Mesodermal cell (in vitro differentiated cells): ENCODE data around the gene SCN2B. TPM values are rescaled to one million over a fixed set of nuclear protein-coding genes. Genes with fewer than 3 reads are reported as not detected.
A peak's percentile ranks its signal among the peaks of the same experiment; 100 is the strongest.

Source experiments
- H3K27ac ChIP-seq: 2 replicates; pipeline ENCODE4 v1.7.0; 2013; ENCODE audit warnings: mild to moderate bottlenecking, low read depth, low read length, moderate library complexity; ENCODE audit not compliant: severe bottlenecking
- H3K36me3 ChIP-seq: 2 replicates; pipeline ENCODE4 v1.7.1; 2013; ENCODE audit warnings: mild to moderate bottlenecking, low read length, moderate library complexity; ENCODE audit not compliant: control insufficient read depth, insufficient read depth
- H3K4me1 ChIP-seq: one replicate; pipeline ENCODE4 v1.7.1; 2013; ENCODE audit warnings: mild to moderate bottlenecking, low read length; ENCODE audit not compliant: insufficient read depth, control insufficient read depth, poor library complexity, severe bottlenecking
- H3K4me3 ChIP-seq: 2 replicates; pipeline ENCODE4 v1.7.0; 2013; ENCODE audit warnings: low read length, control low read depth, mild to moderate bottlenecking; ENCODE audit not compliant: insufficient read depth, poor library complexity, severe bottlenecking; ENCODE audit errors: extremely low read depth
- H3K9me3 ChIP-seq: 2 replicates; pipeline ENCODE4 v1.7.1; 2013; ENCODE audit warnings: mild to moderate bottlenecking, low read length, moderate library complexity; ENCODE audit not compliant: control insufficient read depth
- WGBS, 2 experiments: methylation state at CpG; one replicate each; pipeline ENCODE4 v1.1.5; 2013; ENCODE audit warnings: missing lambda C conversion rate in 2 of 2; ENCODE audit not compliant: insufficient coverage in 2 of 2; 5-methylcytosine and 5-hydroxymethylcytosine counted together
- polyA plus RNA-seq, 2 experiments: library from polyadenylated mRNA; stranded (reverse); fragments of 50-300 nt; gene quantifications; one replicate each; pipeline ENCODE4 v1.2.3, GENCODE V29; 2013

SCN2B gene
- polyA plus RNA-seq (2013, experiment 1 of 2) = 0.15 TPM
- 0.10 TPM for polyA plus RNA-seq (2013, experiment 2 of 2)

DNA sequence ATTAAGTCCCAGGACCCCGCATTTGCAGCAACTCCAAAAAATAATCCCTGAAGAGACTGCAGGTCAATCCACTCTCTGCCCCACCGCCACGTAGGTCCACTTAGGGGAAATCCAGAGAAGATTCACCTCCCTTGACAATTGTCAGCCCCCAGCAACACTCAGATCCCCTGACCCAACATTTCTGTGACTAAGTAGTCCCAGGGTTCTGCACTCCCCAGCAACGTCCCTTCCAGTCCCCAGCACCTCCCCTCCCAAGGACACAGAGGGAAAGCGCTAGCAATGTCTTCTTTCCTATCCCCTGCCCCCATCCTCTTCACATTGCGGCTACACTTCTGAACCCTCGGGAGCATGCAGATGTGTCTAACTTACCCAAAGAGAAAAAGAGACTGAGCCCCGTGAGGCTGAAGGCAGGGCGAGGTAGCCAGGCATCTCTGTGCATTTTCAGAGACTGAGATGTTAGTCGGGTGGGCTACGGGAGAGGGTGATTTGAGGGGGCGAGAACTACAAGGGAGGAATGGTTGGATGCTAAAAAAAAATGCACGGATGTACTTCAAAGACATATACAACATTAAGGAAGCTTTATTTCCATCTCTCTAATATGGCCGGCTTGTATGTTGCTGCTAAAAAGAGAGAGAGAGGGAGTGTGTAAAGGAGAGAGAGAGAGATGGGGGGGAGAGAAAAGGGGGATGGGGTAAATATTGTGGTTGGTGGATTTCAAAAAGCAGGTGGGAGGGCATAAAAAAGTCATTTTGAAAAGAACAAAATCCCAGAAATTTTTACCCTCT is at the start of gene SCN2B:
Gene SCN2B, minus strand, starts transcription at position 647 of the 785 bp plus-strand sequence. Its CDS starts 208 bp downstream, at position 439.
- Histone ChIP-seq H3K9me3 (no peaks in the 10 kb centered on the region), H3K4me1 (peaks cover 24% of the 10 kb centered on the region), H3K4me3 (peak within 1 kb of the TSS; percentile 30), H3K27ac (no peak within 1 kb of the TSS), H3K36me3 (no peaks in the 10 kb centered on the region)
- 19 to 28% methylated on average over 6 to 10 of the region's 14 CpGs for WGBS, 2 experiments

GRCh38 chr11:118224511-118225188 is 48.2 kb upstream of the SCN2B start, which contains the start of gene JAML:
Gene JAML (minus strand): TSS chr11:118225011. CDS start chr11:118214866, 10,145 bp downstream.
- Histone ChIP-seq H3K4me1 (no peaks in the 10 kb centered on the region), H3K27ac (no peak within 1 kb of the TSS), H3K36me3 (no peaks in the 10 kb centered on the region), H3K9me3 (no peaks in the 10 kb centered on the region), H3K4me3 (no peak within 1 kb of the TSS)
- 87 to 91% methylated on average over 4 to 5 of the region's 6 CpGs for WGBS, 2 experiments

- Histone ChIP-seq H3K36me3 (no peaks in the 10 kb centered on the region), H3K9me3 (no peaks in the 10 kb centered on the region), H3K4me1 (no peaks in the 10 kb centered on the region), H3K27ac (no peak overlapping the region), H3K4me3 (no peak overlapping the region)
- 87 to 93% methylated on average over 5 to 6 of the region's 6 CpGs for WGBS, 2 experiments
Observed at GRCh38 chr11:118223992-118224391, 47.6 kb upstream of the SCN2B start.

- Histone ChIP-seq H3K4me3 (no peak overlapping the region), H3K4me1 (no peaks in the 10 kb centered on the region), H3K9me3 (no peaks in the 10 kb centered on the region), H3K27ac (no peak overlapping the region), H3K36me3 (no peaks in the 10 kb centered on the region)
- no CpG with 5 or more reads among the region's 2 CpGs for WGBS, 2 experiments
Observed at GRCh38 chr11:118223570-118223969, 47.1 kb upstream of the SCN2B start.

DNA sequence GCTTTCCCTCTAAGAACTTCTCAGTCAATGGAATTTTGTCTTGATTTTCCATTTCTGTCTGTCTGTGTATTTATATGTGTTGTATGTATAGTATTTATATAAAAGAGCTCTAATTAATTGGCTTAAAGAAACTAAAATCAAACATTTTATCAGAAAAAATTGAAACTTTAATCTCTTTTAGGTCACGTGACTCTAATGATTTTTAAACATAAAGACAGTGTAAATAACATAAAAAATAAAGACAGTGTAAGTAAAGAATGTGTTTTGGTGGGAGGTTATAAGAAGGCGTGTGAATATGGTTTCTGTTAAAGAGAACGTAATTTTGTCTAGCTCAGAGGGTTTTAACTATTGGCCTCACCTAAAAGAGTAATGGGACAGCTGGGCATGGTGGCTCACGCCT is 46.0 kb upstream of the SCN2B start:
- Histone ChIP-seq H3K4me1 (no peaks in the 10 kb centered on the region), H3K36me3 (no peaks in the 10 kb centered on the region), H3K27ac (no peak overlapping the region), H3K4me3 (no peak overlapping the region), H3K9me3 (no peaks in the 10 kb centered on the region)
- WGBS, 2 experiments = 67% methylated on average over 3 of the region's 4 CpGs

- Histone ChIP-seq H3K27ac (no peak overlapping the region), H3K9me3 (no peaks in the 10 kb centered on the region), H3K4me3 (no peak overlapping the region), H3K4me1 (peaks cover 3% of the 10 kb centered on the region), H3K36me3 (no peaks in the 10 kb centered on the region)
- 75 to 78% methylated on average over 5 of the region's 5 CpGs for WGBS, 2 experiments
Observed at GRCh38 chr11:118221419-118221818, 45.0 kb upstream of the SCN2B start.

GRCh38 chr11:118219732-118220131 is 43.3 kb upstream of the SCN2B start:
- H3K36me3 ChIP-seq = no peaks in the 10 kb centered on the region
- H3K27ac ChIP-seq = no peak overlapping the region
- H3K4me3 ChIP-seq = no peak overlapping the region
- no peaks in the 10 kb centered on the region for H3K9me3 ChIP-seq
- peaks cover 4% of the 10 kb centered on the region for H3K4me1 ChIP-seq
- WGBS, 2 experiments = 71% methylated on average over 1 of the region's 1 CpG; no CpG with 5 or more reads in 1 of the 2 experiments

DNA sequence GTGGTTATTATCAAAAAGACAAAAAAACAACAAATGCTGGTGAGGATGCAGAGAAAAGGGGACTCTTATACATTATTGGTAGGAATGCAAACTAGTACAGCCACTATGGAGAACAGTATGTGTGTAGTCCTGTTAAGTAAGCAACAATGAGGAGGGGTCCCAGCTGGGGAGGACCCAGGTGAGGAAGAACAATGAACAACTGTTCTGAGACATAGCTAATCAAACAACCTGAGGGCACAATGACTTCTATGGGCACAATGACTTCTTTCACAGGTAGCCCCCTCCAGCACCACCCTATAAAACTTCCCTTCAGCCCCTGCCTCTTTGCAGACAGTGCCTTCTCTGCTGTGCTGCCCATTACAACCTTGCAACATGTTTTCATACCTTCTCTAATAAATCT is 42.8 kb upstream of the SCN2B start:
- Histone ChIP-seq H3K27ac (no peak overlapping the region), H3K36me3 (no peaks in the 10 kb centered on the region), H3K9me3 (no peaks in the 10 kb centered on the region), H3K4me3 (no peak overlapping the region), H3K4me1 (peaks cover 4% of the 10 kb centered on the region)

DNA sequence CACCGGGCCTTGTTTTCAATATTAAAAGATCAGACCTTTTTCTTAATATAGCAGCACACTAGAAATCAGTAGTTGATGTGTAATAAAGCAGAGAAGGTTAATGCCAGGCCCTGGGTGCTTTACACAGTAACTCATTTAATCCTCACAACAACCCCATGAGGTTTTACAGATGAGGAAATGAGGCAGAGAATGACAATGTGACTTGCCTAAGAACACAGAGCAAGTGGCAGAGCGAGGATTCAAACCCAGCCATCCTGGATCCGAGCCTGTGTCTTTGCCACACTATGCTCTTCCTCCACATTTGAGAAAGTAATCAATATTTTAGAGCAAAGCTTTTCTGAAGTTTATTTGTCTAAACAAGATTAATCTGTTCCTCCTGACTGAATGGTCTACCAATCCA is 41.1 kb upstream of the SCN2B start:
- Histone ChIP-seq H3K27ac (no peak overlapping the region), H3K36me3 (no peaks in the 10 kb centered on the region), H3K9me3 (no peaks in the 10 kb centered on the region), H3K4me3 (no peak overlapping the region), H3K4me1 (peaks cover 4% of the 10 kb centered on the region)
- no CpG with 5 or more reads among the region's 3 CpGs for WGBS, 2 experiments

- 89 to 90% methylated on average over 10 of the region's 11 CpGs for WGBS, 2 experiments
Observed at GRCh38 chr11:118216621-118217481, 40.4 kb upstream of the SCN2B start.

More at GRCh38 chr11:118216621-118217481, 40.4 kb upstream of the SCN2B start:
- Histone ChIP-seq H3K9me3 (no peaks in the 10 kb centered on the region), H3K4me1 (peaks cover 4% of the 10 kb centered on the region), H3K4me3 (no peak overlapping the region), H3K36me3 (no peaks in the 10 kb centered on the region), H3K27ac (no peak overlapping the region)
